HG03520 (cell line): ENCODE measurements around the gene DDC.
"Not testable (repeated sequence)": the region's sequence is repeated elsewhere in the genome, so short reads cannot be mapped to it uniquely, and the experiment has no call there.

Source experiments
- ATAC-seq: cut with Tn5 transposase; IDR thresholded peaks from one replicate; pipeline ENCODE4 v1.9.1; 2021; ENCODE audit warnings: mild to moderate bottlenecking, moderate library complexity; ENCODE audit not compliant: unreplicated experiment

The DDC gene

GRCh38 chr7:50529093-50529862 lies 35.9 kb downstream of the DDC start:
- no peak for ATAC-seq

- no peak for ATAC-seq
Observed at GRCh38 chr7:50528266-50529092, 36.7 kb downstream of the DDC start.

GRCh38 chr7:50519350-50519749 lies 45.9 kb downstream of the DDC start:
- ATAC-seq: not testable (repeated sequence)

GRCh38 chr7:50513166-50513871 lies 51.9 kb downstream of the DDC start:
- no peak for ATAC-seq

GRCh38 chr7:50512384-50512783 lies 52.8 kb downstream of the DDC start:
- ATAC-seq: no peak

- no peak for ATAC-seq
Observed at GRCh38 chr7:50509459-50509858, 55.7 kb downstream of the DDC start.

- no peak for ATAC-seq
Observed at GRCh38 chr7:50508471-50508943, 56.7 kb downstream of the DDC start.

GRCh38 chr7:50507898-50508470 lies 57.2 kb downstream of the DDC start:
- ATAC-seq: no peak

GRCh38 chr7:50505553-50506210 lies 59.5 kb downstream of the DDC start:
- no peak for ATAC-seq

GRCh38 chr7:50504646-50505546 lies 60.3 kb downstream of the DDC start:
- no peak for ATAC-seq

GRCh38 chr7:50502947-50503346 lies 62.3 kb downstream of the DDC start:
- no peak for ATAC-seq

- ATAC-seq: no peak
Observed at GRCh38 chr7:50502001-50502684, 63.1 kb downstream of the DDC start.

- no peak for ATAC-seq
Observed at GRCh38 chr7:50499092-50499491, 66.1 kb downstream of the DDC start.

GRCh38 chr7:50497968-50498367 lies 67.2 kb downstream of the DDC start:
- ATAC-seq: no peak

- no peak for ATAC-seq
Observed at GRCh38 chr7:50497068-50497642, 68.0 kb downstream of the DDC start.

GRCh38 chr7:50496569-50496968 lies 68.6 kb downstream of the DDC start:
- ATAC-seq: no peak

- ATAC-seq: no peak
Observed at GRCh38 chr7:50495746-50496145, 69.5 kb downstream of the DDC start.

GRCh38 chr7:50492770-50493519 lies 72.3 kb downstream of the DDC start:
- ATAC-seq: no peak
